NCI-H1048 (cell line): Measurements from ENCODE around the gene THEM4.
"Not testable (repeated sequence)": the region's sequence is repeated elsewhere in the genome, so short reads cannot be mapped to it uniquely, and the experiment has no call there.

Source experiments
- DNase-seq: peaks from one replicate; lab custom pipeline; 2025; lab: John Stamatoyannopoulos, UW

The THEM4 gene

GRCh38 chr1:151893176-151893924 is 16.0 kb downstream of the THEM4 start:
- no peak for DNase-seq

GRCh38 chr1:151892190-151892589 is 17.1 kb downstream of the THEM4 start:
- DNase-seq: no peak

- DNase-seq: no peak
Observed at GRCh38 chr1:151891512-151891911, 17.8 kb downstream of the THEM4 start.

- DNase-seq: no peak
Observed at GRCh38 chr1:151888972-151889570, 20.2 kb downstream of the THEM4 start.

GRCh38 chr1:151887028-151887427 is 22.3 kb downstream of the THEM4 start:
- no peak for DNase-seq

- no peak for DNase-seq
Observed at GRCh38 chr1:151885479-151885878, 23.8 kb downstream of the THEM4 start.

- DNase-seq: not testable (repeated sequence)
Observed at GRCh38 chr1:151884879-151885278, 24.4 kb downstream of the THEM4 start.

GRCh38 chr1:151884445-151884844 is 24.9 kb downstream of the THEM4 start:
- not testable (repeated sequence) for DNase-seq

- DNase-seq: not testable (repeated sequence)
Observed at GRCh38 chr1:151883898-151884297, 25.4 kb downstream of the THEM4 start.

- DNase-seq: not testable (repeated sequence)
Observed at GRCh38 chr1:151882918-151883317, 26.4 kb downstream of the THEM4 start.

- no peak for DNase-seq
Observed at GRCh38 chr1:151882466-151882865, 26.8 kb downstream of the THEM4 start.

- no peak for DNase-seq
Observed at GRCh38 chr1:151881479-151881878, 27.8 kb downstream of the THEM4 start.

- no peak for DNase-seq
Observed at GRCh38 chr1:151875419-151876097, 33.8 kb downstream of the THEM4 start.

- DNase-seq: not testable (repeated sequence)
Observed at GRCh38 chr1:151872776-151873175, 36.5 kb downstream of the THEM4 start.

- no peak for DNase-seq
Observed at GRCh38 chr1:151871284-151872030, 37.9 kb downstream of the THEM4 start.

GRCh38 chr1:151868486-151868885 is 40.8 kb downstream of the THEM4 start:
- DNase-seq: no peak

GRCh38 chr1:151867765-151868411 is 41.4 kb downstream of the THEM4 start:
- DNase-seq: no peak

- DNase-seq: no peak
Observed at GRCh38 chr1:151867321-151867720, 42.0 kb downstream of the THEM4 start.

- no peak for DNase-seq
Observed at GRCh38 chr1:151864411-151864810, 44.9 kb downstream of the THEM4 start.

GRCh38 chr1:151862604-151863003 is 46.7 kb downstream of the THEM4 start:
- no peak for DNase-seq

GRCh38 chr1:151860504-151861187 is 48.7 kb downstream of the THEM4 start:
- DNase-seq: no peak
